HEK293 (cell line): Measurements from ENCODE around the gene MGAT4C.

ENCODE experiments used
- CTCF ChIP-seq: fragments of 450-650 bp; formaldehyde crosslinking; IDR thresholded peaks from 2 replicates; pipeline ENCODE4 v1.5.1; 2016; ENCODE audit warnings: missing biosample characterization, missing genetic modification characterization
- KLF8 ChIP-seq: fragments of 450-650 bp; formaldehyde crosslinking; IDR thresholded peaks from 2 replicates; pipeline ENCODE4 v1.5.1; 2016; ENCODE audit warnings: missing biosample characterization, missing genetic modification characterization
- REST ChIP-seq: fragments of 450-650 bp; formaldehyde crosslinking; IDR thresholded peaks from 2 replicates; pipeline ENCODE4 v1.5.1; 2016; ENCODE audit warnings: missing biosample characterization, missing genetic modification characterization
- YY1 ChIP-seq: fragments of 450-650 bp; formaldehyde crosslinking; IDR thresholded peaks from 2 replicates; pipeline ENCODE4 v1.5.1; 2018; ENCODE audit warnings: missing biosample characterization, missing genetic modification characterization
- ZBTB48 ChIP-seq: fragments of 450-650 bp; formaldehyde crosslinking; IDR thresholded peaks from 2 replicates; pipeline ENCODE4 v1.5.1; 2016; ENCODE audit warnings: missing biosample characterization, missing genetic modification characterization
- ZBTB8A ChIP-seq: fragments of 450-650 bp; formaldehyde crosslinking; IDR thresholded peaks from 2 replicates; pipeline ENCODE4 v1.5.1; 2016; ENCODE audit warnings: missing biosample characterization, missing genetic modification characterization
- ZNF10 ChIP-seq: fragments of 450-650 bp; formaldehyde crosslinking; IDR thresholded peaks from 2 replicates; pipeline ENCODE4 v1.5.1; 2017; ENCODE audit warnings: missing biosample characterization, missing genetic modification characterization
- ZNF23 ChIP-seq: fragments of 450-650 bp; formaldehyde crosslinking; IDR thresholded peaks from 2 replicates; pipeline ENCODE4 v1.5.1; 2016; ENCODE audit warnings: missing biosample characterization, missing genetic modification characterization, borderline replicate concordance
- ZNF274 ChIP-seq, 2 experiments: fragments of 200-500 bp in 1 of 2; fragments of 450-650 bp in 1 of 2; sonication (Bioruptor generic) in 1 of 2; formaldehyde crosslinking in 1 of 2; IDR thresholded peaks; 2 replicates each; pipeline versions ENCODE4 v1.5.1 to v1.6.1; 2014 to 2016; ENCODE audit warnings: borderline replicate concordance in 1 of 2, inconsistent platforms in 1 of 2, low read length in 1 of 2, missing biosample characterization in 1 of 2, missing genetic modification characterization in 1 of 2
- ZNF354C ChIP-seq: fragments of 450-650 bp; formaldehyde crosslinking; IDR thresholded peaks from 2 replicates; pipeline ENCODE4 v1.5.1; 2016; ENCODE audit warnings: missing biosample characterization, missing genetic modification characterization, low read depth, borderline replicate concordance
- ZNF423 ChIP-seq: fragments of 450-650 bp; formaldehyde crosslinking; IDR thresholded peaks from 2 replicates; pipeline ENCODE4 v1.5.1; 2016; ENCODE audit warnings: missing biosample characterization, missing genetic modification characterization
- ZNF449 ChIP-seq: fragments of 450-650 bp; formaldehyde crosslinking; IDR thresholded peaks from 2 replicates; pipeline ENCODE4 v1.5.1; 2017; ENCODE audit warnings: missing biosample characterization, mild to moderate bottlenecking, missing genetic modification characterization, moderate library complexity
- ZNF561 ChIP-seq: fragments of 450-650 bp; IDR thresholded peaks from 2 replicates; pipeline ENCODE4 v1.5.1; 2018; ENCODE audit warnings: missing biosample characterization, missing genetic modification characterization, borderline replicate concordance
- ZSCAN16 ChIP-seq: fragments of 450-650 bp; formaldehyde crosslinking; IDR thresholded peaks from 2 replicates; pipeline ENCODE4 v1.5.1; 2016; ENCODE audit warnings: missing biosample characterization, missing genetic modification characterization

GRCh38 chr12:86264451-86265328 is 8.5 kb upstream of the MGAT4C start:
- TF ChIP-seq ZNF274 (IDR thresholded peaks at IDR 0.05; ENCODE audit: low read length), result no peak
- no peak for TF ChIP-seq ZNF274 (tag by site-specific recombination; IDR thresholded peaks at IDR 0.05; ENCODE audit: borderline replicate concordance)
- no peak for TF ChIP-seq CTCF
- TF ChIP-seq KLF8 (tag by site-specific recombination), result no peak
- no peak for TF ChIP-seq ZBTB8A (tag by site-specific recombination)
- TF ChIP-seq ZNF354C, result no peak
- no peak for TF ChIP-seq ZNF23 (tag by site-specific recombination)
- TF ChIP-seq ZNF561, result no peak
- no peak for TF ChIP-seq ZNF10 (tag by site-specific recombination)
- no peak for TF ChIP-seq ZNF423 (tag by site-specific recombination)
- no peak for TF ChIP-seq ZNF449
- no peak for TF ChIP-seq ZBTB48
- TF ChIP-seq ZSCAN16 (tag by site-specific recombination), result no peak
- TF ChIP-seq REST (tag by site-specific recombination), result no peak
- no peak for TF ChIP-seq YY1 (tag by site-specific recombination)
